GM19372 (cell line): ENCODE data around the gene ACAA2.
A peak's percentile ranks its signal among the peaks of the same experiment; 100 is the strongest.

Source experiments
- ATAC-seq: cut with Tn5 transposase; IDR thresholded peaks from one replicate; pipeline ENCODE4 v1.9.1; 2021; ENCODE audit warnings: mild to moderate bottlenecking, low read depth, moderate library complexity; ENCODE audit not compliant: unreplicated experiment

Gene ACAA2

GRCh38 chr18:49813319-49814146 is at the start of gene ACAA2:
TSS of gene ACAA2 (minus strand) at chr18:49813533. CDS start at chr18:49813484, 49 bp downstream.
- ATAC-seq: peak; percentile 73

GRCh38 chr18:49862656-49863385 is 49.5 kb upstream of the ACAA2 start:
- no peak for ATAC-seq

- ATAC-seq: no peak
These were observed 48.3 kb upstream of the ACAA2 start for GRCh38 chr18:49861659-49862058.

- ATAC-seq: no peak
These were observed 46.4 kb upstream of the ACAA2 start for GRCh38 chr18:49859725-49860124.

- ATAC-seq: no peak
These were observed 45.7 kb upstream of the ACAA2 start for GRCh38 chr18:49859021-49859359.

GRCh38 chr18:49858309-49859020 is 45.1 kb upstream of the ACAA2 start:
- ATAC-seq: no peak

- ATAC-seq: no peak
These were observed 44.4 kb upstream of the ACAA2 start for GRCh38 chr18:49857708-49858107.

GRCh38 chr18:49856496-49856895 is 43.2 kb upstream of the ACAA2 start:
- no peak for ATAC-seq

GRCh38 chr18:49855711-49856415 is 42.5 kb upstream of the ACAA2 start:
- ATAC-seq: no peak

GRCh38 chr18:49854681-49855080 is 41.3 kb upstream of the ACAA2 start:
- ATAC-seq: no peak

GRCh38 chr18:49853436-49853835 is 40.1 kb upstream of the ACAA2 start:
- ATAC-seq: no peak

- no peak for ATAC-seq
These were observed 39.7 kb upstream of the ACAA2 start for GRCh38 chr18:49853011-49853410.

- ATAC-seq: no peak
These were observed 38.3 kb upstream of the ACAA2 start for GRCh38 chr18:49851624-49852023.

GRCh38 chr18:49850636-49851035 is 37.3 kb upstream of the ACAA2 start:
- no peak for ATAC-seq

GRCh38 chr18:49849331-49850217 is 36.2 kb upstream of the ACAA2 start:
- no peak for ATAC-seq

GRCh38 chr18:49848115-49848514 is 34.8 kb upstream of the ACAA2 start:
- no peak for ATAC-seq

- ATAC-seq: no peak
These were observed 34.2 kb upstream of the ACAA2 start for GRCh38 chr18:49847524-49847923.

- ATAC-seq: no peak
These were observed 33.6 kb upstream of the ACAA2 start for GRCh38 chr18:49846718-49847470.

- ATAC-seq: no peak
These were observed 33.0 kb upstream of the ACAA2 start for GRCh38 chr18:49846361-49846662.
